ENCODE results near the gene PCDHGA5.

PCDHGA5 gene

DNA sequence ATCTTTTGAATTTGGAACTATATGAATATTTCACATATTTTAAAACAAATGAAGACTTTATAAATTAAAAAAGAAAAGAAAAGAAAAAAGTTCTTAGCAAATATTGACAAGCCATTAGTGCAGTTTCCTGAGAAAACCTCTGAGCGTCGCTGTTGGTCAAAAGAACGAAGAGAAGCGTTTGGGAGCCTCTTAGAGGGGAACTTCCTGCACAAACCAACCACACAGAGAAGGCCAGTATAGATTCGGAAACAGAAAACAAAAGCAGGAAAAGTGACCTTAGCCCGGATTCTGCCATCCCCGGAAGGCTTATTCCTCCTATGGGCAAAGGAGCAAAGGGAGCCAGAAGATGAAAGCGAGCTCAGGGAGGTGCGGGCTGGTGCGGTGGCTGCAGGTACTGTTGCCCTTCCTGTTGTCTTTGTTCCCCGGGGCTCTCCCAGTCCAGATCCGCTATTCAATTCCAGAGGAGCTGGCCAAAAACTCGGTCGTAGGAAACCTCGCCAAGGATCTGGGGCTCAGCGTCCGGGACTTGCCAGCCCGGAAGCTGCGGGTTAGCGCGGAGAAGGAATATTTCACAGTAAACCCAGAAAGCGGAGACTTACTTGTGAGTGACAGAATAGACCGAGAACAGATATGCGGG lies 4.1 kb upstream of the PCDHGA5 start, which contains the start of gene PCDHGB2:
PCDHGB2 (plus strand) TSS at position 205 of the 637 bp plus-strand sequence; CDS start at position 347, 142 bp downstream.
- TF ChIP-seq, protein P1, sequence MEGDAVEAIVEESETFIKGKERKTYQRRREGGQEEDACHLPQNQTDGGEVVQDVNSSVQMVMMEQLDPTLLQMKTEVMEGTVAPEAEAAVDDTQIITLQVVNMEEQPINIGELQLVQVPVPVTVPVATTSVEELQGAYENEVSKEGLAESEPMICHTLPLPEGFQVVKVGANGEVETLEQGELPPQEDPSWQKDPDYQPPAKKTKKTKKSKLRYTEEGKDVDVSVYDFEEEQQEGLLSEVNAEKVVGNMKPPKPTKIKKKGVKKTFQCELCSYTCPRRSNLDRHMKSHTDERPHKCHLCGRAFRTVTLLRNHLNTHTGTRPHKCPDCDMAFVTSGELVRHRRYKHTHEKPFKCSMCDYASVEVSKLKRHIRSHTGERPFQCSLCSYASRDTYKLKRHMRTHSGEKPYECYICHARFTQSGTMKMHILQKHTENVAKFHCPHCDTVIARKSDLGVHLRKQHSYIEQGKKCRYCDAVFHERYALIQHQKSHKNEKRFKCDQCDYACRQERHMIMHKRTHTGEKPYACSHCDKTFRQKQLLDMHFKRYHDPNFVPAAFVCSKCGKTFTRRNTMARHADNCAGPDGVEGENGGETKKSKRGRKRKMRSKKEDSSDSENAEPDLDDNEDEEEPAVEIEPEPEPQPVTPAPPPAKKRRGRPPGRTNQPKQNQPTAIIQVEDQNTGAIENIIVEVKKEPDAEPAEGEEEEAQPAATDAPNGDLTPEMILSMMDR (conservative IDR thresholded peaks at IDR 0.05), result peak; percentile 79
- H3K27ac ChIP-seq, result peak within 1 kb of the TSS; percentile 65

GRCh38 chr5:141360685-141361084 lies 3.3 kb upstream of the PCDHGA5 start:
- TF ChIP-seq, protein P1 (conservative IDR thresholded peaks at IDR 0.05), result no peak
- H3K27ac ChIP-seq, result peak overlapping the region; percentile 65

DNA sequence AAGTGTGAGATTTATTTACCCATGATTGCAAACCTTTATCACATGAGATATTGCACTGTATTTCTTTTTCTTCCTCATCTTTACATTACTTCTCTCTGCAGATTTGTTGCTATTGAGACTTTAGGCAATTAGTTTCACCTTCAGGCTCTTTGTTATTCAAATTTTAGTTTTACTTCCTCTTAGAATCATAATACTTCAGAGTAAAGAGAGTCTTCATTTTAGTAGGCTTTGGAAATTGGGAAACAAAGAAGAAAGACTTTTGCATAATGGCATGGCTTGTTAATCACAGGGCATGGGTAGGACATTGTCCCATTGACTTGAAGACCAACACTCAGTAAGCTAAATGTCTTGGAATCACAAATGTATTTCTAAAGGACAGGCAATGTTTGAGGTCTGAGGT lies 1.2 kb upstream of the PCDHGA5 start:
- peak overlapping the region; percentile 34; the same call in 1 of the 2 replicates for H3K27ac ChIP-seq
- TF ChIP-seq, protein P1 (conservative IDR thresholded peaks at IDR 0.05), result no peak

- peak overlapping the region; percentile 67 for H3K27ac ChIP-seq
- TF ChIP-seq, protein P1 (conservative IDR thresholded peaks at IDR 0.05), result no peak
These were observed 2.3 kb downstream of the PCDHGA5 start for GRCh38 chr5:141366016-141366896.

DNA sequence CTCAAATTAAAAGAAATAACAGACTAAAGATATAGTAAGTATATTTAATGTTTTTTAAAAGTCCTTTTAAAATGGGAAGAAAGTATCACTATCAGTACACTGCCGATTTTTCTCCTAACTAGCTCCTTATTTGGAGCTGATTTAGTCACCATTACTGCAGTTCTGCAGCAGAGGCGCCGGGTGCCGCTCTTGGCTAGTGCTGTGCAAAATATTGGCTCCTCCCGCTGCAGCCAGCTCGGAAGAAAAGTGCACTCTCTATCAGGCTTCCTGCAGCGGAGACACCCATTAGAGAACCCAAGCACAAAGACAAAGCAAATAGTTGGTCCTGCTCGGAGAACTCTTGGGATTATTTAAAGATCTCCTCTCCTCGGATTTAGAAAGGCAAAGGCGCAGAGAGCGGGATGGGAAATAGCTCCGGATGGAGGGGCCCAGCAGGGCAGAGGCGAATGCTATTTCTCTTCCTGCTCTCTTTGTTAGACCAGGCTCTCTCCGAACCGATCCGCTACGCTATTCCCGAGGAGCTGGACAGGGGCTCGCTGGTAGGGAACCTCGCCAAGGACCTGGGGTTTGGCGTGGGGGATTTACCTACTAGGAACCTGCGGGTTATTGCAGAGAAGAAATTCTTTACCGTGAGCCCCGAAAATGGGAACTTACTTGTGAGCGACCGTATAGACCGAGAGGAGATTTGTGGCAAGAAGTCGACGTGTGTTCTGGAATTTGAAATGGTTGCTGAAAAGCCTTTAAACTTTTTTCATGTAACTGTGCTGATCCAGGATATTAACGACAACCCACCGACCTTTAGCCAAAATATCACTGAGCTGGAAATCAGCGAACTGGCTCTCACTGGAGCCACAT lies 6.3 kb downstream of the PCDHGA5 start, which contains the start of gene PCDHGB3:
PCDHGB3 (plus strand) TSS at position 249 of the 855 bp plus-strand sequence; CDS start at position 402, 153 bp downstream.
- H3K27ac ChIP-seq, result no peak within 1 kb of the TSS
- TF ChIP-seq, protein P1 (conservative IDR thresholded peaks at IDR 0.05), result no peak

GRCh38 chr5:141371572-141372475 lies 7.9 kb downstream of the PCDHGA5 start:
- H3K27ac ChIP-seq, result no peak overlapping the region
- TF ChIP-seq, protein P1 (conservative IDR thresholded peaks at IDR 0.05), result no peak
